ENCODE results near the gene DACT1. TPM values are rescaled to one million over a fixed set of nuclear protein-coding genes. Genes with fewer than 3 reads are reported as not detected.

Gene DACT1
- polyA plus RNA-seq, 1 donor from 2014 or later, result 125 TPM

DNA sequence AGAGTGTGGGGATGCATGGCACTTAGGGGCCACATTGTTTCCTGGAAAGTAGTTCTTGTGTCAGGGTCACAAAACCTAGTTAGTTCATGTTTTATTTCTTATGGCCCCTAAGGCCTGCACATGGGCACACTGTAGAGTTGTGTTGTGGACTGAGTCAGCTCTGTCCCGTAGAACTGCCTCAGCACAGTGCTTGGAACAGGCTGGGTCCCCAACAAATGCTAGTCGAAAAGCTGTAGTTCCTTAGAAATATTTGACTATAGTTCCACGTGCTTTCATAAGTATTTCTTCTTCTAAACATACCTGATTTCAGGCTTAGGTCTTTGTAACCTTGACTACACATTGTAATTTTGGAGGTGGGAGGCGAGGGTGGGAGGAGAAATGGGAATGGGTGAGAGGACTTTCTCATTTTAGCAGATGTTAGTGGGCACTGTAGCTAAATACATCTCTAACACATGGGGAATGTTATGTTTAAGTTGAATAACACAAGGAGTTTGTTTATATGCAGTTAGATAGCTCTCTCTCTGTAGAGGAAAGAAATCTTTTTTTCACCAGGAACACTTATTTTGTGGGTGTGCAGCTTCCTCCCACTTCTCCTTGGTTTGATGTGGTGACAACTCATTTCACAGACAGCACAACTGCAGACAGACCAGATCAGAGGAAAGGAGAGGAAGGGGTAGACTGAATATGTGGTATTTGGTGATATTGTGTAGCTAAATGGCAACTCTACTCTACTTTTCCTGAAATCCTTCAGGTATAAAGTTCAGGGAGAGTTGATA is 39.5 kb upstream of the DACT1 start:
- TF ChIP-seq EP300 (conservative IDR thresholded peaks at IDR 0.05; ENCODE audit: poor library complexity, severe bottlenecking) (no peak), SMC3 (conservative IDR thresholded peaks at IDR 0.05; ENCODE audit: poor library complexity) (no peak), TAF1 (IDR thresholded peaks at IDR 0.05; ENCODE audit: low read depth) (no peak), REST (IDR thresholded peaks at IDR 0.05; ENCODE audit: borderline replicate concordance) (no peak), MXI1 (conservative IDR thresholded peaks at IDR 0.05; ENCODE audit: poor library complexity, severe bottlenecking) (no peak), RAD21 (conservative IDR thresholded peaks at IDR 0.05) (no peak), POLR2AphosphoS5 (IDR thresholded peaks at IDR 0.05) (no peak)
- TF ChIP-seq, protein P1, sequence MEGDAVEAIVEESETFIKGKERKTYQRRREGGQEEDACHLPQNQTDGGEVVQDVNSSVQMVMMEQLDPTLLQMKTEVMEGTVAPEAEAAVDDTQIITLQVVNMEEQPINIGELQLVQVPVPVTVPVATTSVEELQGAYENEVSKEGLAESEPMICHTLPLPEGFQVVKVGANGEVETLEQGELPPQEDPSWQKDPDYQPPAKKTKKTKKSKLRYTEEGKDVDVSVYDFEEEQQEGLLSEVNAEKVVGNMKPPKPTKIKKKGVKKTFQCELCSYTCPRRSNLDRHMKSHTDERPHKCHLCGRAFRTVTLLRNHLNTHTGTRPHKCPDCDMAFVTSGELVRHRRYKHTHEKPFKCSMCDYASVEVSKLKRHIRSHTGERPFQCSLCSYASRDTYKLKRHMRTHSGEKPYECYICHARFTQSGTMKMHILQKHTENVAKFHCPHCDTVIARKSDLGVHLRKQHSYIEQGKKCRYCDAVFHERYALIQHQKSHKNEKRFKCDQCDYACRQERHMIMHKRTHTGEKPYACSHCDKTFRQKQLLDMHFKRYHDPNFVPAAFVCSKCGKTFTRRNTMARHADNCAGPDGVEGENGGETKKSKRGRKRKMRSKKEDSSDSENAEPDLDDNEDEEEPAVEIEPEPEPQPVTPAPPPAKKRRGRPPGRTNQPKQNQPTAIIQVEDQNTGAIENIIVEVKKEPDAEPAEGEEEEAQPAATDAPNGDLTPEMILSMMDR (IDR thresholded peaks at IDR 0.05; ENCODE audit: poor library complexity, severe bottlenecking), result no peak

DNA sequence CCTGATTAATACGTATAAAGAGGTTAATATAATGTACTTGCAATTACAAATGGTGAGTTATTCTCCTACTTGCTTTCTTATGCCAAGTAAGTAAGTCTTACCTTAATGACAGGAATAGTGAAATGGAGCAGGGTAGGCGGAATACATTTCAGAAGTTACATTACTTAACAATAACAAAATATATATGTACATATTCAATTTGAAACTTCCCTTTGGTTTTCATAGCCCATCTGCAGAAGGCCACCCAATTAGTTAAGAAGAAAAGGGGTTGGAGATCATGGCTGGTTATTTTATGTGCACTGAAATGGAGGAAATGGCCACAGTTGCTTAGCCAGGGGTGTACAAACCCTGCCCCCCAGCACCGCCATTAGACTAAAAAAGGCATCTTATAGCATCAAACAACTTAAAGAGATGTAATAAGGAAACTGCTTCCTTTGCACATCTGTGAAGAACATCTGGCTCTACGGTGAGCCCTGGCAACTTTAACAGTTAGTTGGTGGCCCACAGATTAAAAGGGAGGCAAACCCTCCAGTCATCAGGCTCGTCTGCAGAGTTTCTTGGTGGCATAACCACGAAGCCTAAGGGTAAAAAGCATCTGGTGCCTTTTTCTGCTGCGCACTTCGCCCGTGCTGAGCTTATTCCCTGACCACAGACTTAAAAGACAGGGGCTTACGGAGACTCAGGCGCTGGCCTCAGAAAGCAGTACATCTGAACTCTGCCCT is 38.8 kb upstream of the DACT1 start:
- Histone ChIP-seq H3K4me3 (ENCODE audit: low read length) (no peak overlapping the region), H3K27me3 (ENCODE audit: insufficient read depth, low read depth, low read length) (no peaks in the 10 kb centered on the region), H3K36me3 (ENCODE audit: insufficient read depth, low read length) (no peaks in the 10 kb centered on the region), H3K9ac (ENCODE audit: low read length) (no peak overlapping the region), H3K79me2 (replicated peaks; ENCODE audit: insufficient read depth, low read length) (no peaks in the 10 kb centered on the region), H3K4me2 (ENCODE audit: low read length) (no peak overlapping the region), H3K27ac (ENCODE audit: low read length) (no peak overlapping the region), H2AFZ (ENCODE audit: low read depth, low read length) (no peak overlapping the region), H3K9me3 (ENCODE audit: low read length) (no peaks in the 10 kb centered on the region), H3K9me2 (ENCODE audit: insufficient read depth, low read length) (no peaks in the 10 kb centered on the region), H4K20me1 (ENCODE audit: insufficient read depth) (no peaks in the 10 kb centered on the region), H3F3A (ENCODE audit: insufficient read depth, low read length, poor library complexity, severe bottlenecking) (no peaks in the 10 kb centered on the region)
- no peak for TF ChIP-seq TAF1 (IDR thresholded peaks at IDR 0.05; ENCODE audit: low read depth)
- no peak for TF ChIP-seq RAD21 (conservative IDR thresholded peaks at IDR 0.05)

More for the DNA sequence above, 39.5 kb upstream of the DACT1 start:
- no peaks in the 10 kb centered on the region for H3K36me3 ChIP-seq (ENCODE audit: insufficient read depth, low read length)
- no peaks in the 10 kb centered on the region for H3F3A ChIP-seq (ENCODE audit: insufficient read depth, low read length, poor library complexity, severe bottlenecking)
- no peaks in the 10 kb centered on the region for H3K27me3 ChIP-seq (ENCODE audit: insufficient read depth, low read depth, low read length)
- no peaks in the 10 kb centered on the region for H3K79me2 ChIP-seq (replicated peaks; ENCODE audit: insufficient read depth, low read length)
- H3K27ac ChIP-seq (ENCODE audit: low read length), result no peak overlapping the region
- H3K9me3 ChIP-seq (ENCODE audit: low read length), result no peaks in the 10 kb centered on the region
- no peaks in the 10 kb centered on the region for H3K9me2 ChIP-seq (ENCODE audit: insufficient read depth, low read length)
- H4K20me1 ChIP-seq (ENCODE audit: insufficient read depth), result no peaks in the 10 kb centered on the region
- no peak overlapping the region for H3K9ac ChIP-seq (ENCODE audit: low read length)
- no peak overlapping the region for H3K4me2 ChIP-seq (ENCODE audit: low read length)
- H3K4me3 ChIP-seq (ENCODE audit: low read length), result no peak overlapping the region
- H2AFZ ChIP-seq (ENCODE audit: low read depth, low read length), result no peak overlapping the region
